GM18867 (cell line): ENCODE results near the gene P2RX2.

Experiments
- ATAC-seq: cut with Tn5 transposase; IDR thresholded peaks from one replicate; pipeline ENCODE4 v1.9.1; 2021; ENCODE audit warnings: mild to moderate bottlenecking, moderate library complexity; ENCODE audit not compliant: unreplicated experiment

Gene P2RX2

GRCh38 chr12:132635076-132635955 is 16.7 kb downstream of the P2RX2 start:
- no peak for ATAC-seq

GRCh38 chr12:132637811-132638210 is 19.2 kb downstream of the P2RX2 start:
- ATAC-seq: no peak

GRCh38 chr12:132638541-132639408 is 20.2 kb downstream of the P2RX2 start:
- ATAC-seq: no peak

- no peak for ATAC-seq
Observed at GRCh38 chr12:132639956-132640520, 21.5 kb downstream of the P2RX2 start.

- no peak for ATAC-seq
Observed at GRCh38 chr12:132640936-132641335, 22.4 kb downstream of the P2RX2 start.

GRCh38 chr12:132641811-132642650 is 23.5 kb downstream of the P2RX2 start:
- ATAC-seq: no peak

- no peak for ATAC-seq
Observed at GRCh38 chr12:132642846-132643835, 24.6 kb downstream of the P2RX2 start.

- ATAC-seq: no peak
Observed at GRCh38 chr12:132646850-132647249, 28.3 kb downstream of the P2RX2 start.

GRCh38 chr12:132647858-132648257 is 29.3 kb downstream of the P2RX2 start:
- no peak for ATAC-seq

GRCh38 chr12:132648616-132649225 is 30.1 kb downstream of the P2RX2 start:
- ATAC-seq: no peak

- no peak for ATAC-seq
Observed at GRCh38 chr12:132649226-132649945, 30.8 kb downstream of the P2RX2 start.

GRCh38 chr12:132651444-132652100 is 33.0 kb downstream of the P2RX2 start:
- no peak for ATAC-seq

GRCh38 chr12:132653567-132654290 is 35.2 kb downstream of the P2RX2 start:
- ATAC-seq: no peak

GRCh38 chr12:132657004-132657727 is 38.6 kb downstream of the P2RX2 start:
- no peak for ATAC-seq

- no peak for ATAC-seq
Observed at GRCh38 chr12:132658149-132658894, 39.7 kb downstream of the P2RX2 start.

GRCh38 chr12:132659146-132659545 is 40.6 kb downstream of the P2RX2 start:
- no peak for ATAC-seq
